Stimulated activated CD4-positive, alpha-beta T cell treated with anti-CD3 and anti-CD28 coated beads, Interleukin-15, amount 100 ng/mL, for 24 hours (primary cell): ENCODE measurements around the gene REX1BD.
"Not testable (repeated sequence)": the region's sequence is repeated elsewhere in the genome, so short reads cannot be mapped to it uniquely, and the experiment has no call there.

Experiments
- DNase-seq: peaks from one replicate; pipeline ENCODE4 v3.0.0-alpha.2; 2020

The REX1BD gene

GRCh38 chr19:18580311-18580710 is 8.3 kb upstream of the REX1BD start:
- no peak for DNase-seq

DNA sequence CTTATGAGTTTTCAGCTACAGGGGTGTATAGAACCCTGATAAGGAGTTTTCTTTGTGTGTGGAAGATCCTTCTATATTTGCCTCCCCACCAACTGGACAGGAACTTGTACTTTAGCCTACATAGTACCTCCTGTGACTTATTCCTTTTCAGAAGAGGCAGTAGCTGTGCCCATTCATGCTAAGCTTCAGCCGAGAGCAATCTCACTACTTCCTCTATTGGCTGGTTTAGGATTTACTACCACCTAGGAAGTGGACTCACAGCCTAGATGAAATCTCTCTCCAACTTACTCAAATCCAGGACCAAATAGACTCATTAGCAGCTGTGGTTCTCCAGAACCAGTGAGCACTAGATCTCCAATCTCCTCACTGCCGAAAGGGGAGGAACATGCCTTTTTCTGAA is 2.3 kb upstream of the REX1BD start:
- DNase-seq = no peak

- DNase-seq = no peak
Observed at GRCh38 chr19:18587561-18587960, 1.0 kb upstream of the REX1BD start.

- no peak for DNase-seq
Observed at GRCh38 chr19:18587962-18588610, 512 bp upstream of the REX1BD start.

- peak; percentile 77 for DNase-seq
Observed at GRCh38 chr19:18589380-18590272, 1.0 kb downstream of the REX1BD start.

GRCh38 chr19:18590273-18591272 is 2.0 kb downstream of the REX1BD start:
- DNase-seq = peak; percentile 50

DNA sequence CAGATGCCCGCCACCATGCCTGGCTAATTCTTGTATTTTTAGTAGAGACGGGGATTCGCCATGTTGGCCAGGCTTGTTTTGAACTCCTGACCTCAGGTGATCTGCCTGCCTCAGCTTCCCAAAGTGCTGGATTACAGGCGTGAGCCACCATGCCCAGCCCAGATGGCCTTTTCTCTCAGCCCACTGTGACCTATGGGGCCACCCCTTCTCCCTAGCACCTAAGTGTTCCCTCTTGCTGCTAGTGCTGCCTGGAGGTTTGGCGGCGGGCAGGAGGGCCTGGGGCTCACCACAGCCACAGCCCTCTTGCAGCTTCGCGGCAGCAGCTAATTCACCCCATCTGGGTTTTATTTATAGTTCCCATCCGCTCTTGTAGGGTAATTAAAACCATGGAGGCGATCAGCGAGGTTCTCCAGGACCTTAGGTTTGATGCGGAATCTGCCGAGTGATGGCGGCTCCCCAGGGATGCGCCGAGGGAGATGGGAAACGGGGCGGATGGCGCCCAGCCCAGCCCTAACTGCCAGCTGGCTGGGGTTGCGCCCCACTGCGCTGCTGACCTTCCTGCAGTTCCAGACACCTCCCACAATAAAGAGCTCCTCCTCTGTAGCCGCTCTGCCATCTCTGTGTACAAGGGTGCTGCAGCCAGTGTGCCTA is 3.3 kb downstream of the REX1BD start:
- DNase-seq = no peak

DNA sequence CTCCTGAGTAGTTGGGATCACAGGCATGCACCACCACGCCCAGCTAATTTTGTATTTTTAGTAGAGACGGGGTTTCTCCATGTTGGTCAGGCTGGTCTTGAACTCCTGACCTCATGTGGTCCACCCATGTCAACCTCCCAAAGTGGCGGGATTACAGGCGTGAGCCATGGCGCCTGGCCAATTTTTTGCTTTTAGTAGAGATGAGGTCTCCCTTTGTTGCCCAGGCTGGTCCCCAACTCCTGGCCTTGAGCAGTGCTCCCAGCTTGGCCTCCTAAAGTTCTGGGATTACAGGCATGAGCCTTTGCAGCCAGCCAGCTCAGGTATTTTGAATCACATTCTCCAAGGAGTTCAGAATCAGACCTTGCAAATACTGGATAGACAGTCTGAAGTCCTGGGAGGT is 4.1 kb downstream of the REX1BD start:
- not testable (repeated sequence) for DNase-seq

DNA sequence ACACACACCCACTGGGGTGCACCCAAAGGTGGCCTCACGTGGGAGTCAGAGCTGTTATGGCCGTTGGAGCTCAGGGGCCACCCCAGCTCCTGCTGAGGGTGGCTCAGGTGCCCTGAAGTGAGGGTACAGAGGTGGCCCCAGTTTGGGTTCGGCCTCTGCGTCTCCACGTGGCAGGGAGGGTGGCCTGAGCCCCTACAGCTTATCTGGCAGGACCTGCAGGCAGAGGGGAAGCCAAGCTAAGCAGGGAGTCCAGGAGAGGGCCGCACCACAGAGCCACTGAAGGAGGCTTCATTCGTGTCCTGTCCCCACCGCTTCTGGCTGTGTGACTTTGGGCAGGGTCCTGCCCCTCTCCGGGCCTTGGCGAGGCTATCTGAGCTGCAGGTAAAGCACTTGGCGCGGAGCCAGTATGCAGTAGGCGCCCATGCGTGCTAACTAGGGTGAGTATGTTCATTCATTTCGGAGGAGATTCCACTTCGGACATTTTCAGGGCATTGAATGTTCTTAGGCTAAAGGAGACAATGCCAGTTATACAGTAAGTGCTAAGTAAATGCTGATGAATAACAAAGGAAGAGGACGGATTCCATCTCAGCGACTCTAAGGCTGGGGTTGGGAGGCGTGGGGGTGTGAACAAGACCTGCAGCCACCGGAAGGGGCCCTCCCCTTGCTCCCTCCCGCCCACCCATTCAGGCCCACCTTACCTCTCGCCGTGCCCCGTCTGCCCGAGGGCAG is 4.9 kb downstream of the REX1BD start:
- DNase-seq = no peak

- peak; percentile 82 for DNase-seq
Observed at GRCh38 chr19:18594096-18594823, 5.7 kb downstream of the REX1BD start.

DNA sequence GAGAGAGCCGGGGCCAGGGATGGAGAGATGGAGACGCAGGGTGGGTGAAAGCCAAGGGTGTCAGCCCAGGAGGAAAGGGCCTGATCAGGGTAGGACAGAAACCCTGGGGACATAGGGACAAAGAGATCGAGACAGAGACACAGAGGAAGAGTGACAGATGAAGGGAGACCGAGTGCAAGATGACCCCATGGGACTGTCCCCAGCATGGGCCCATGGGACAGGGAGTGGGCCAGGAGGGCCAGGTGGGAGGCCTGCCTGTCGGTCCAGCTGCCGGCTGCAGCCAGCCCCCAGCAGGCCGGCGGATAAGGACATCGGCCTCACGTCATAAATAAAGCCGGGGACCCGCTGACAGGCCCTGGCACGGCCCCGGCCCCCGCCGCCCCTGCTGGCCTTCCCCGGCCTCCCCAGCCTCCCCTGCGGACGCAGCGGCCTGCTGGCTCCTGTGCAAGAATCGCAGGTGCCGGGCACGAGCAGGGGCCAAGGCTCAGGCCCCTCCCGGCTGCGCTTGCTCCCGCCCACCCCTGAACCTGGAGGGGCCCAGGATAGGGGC is 6.3 kb downstream of the REX1BD start:
- no peak for DNase-seq

GRCh38 chr19:18595475-18595874 is 6.9 kb downstream of the REX1BD start:
- no peak for DNase-seq

- DNase-seq = no peak
Observed at GRCh38 chr19:18596752-18597157, 8.2 kb downstream of the REX1BD start.

GRCh38 chr19:18597809-18598660 is 9.4 kb downstream of the REX1BD start:
- no peak for DNase-seq

- no peak for DNase-seq
Observed at GRCh38 chr19:18599485-18599884, 10.9 kb downstream of the REX1BD start.

GRCh38 chr19:18600692-18601397 is 12.2 kb downstream of the REX1BD start:
- not testable (repeated sequence) for DNase-seq

DNA sequence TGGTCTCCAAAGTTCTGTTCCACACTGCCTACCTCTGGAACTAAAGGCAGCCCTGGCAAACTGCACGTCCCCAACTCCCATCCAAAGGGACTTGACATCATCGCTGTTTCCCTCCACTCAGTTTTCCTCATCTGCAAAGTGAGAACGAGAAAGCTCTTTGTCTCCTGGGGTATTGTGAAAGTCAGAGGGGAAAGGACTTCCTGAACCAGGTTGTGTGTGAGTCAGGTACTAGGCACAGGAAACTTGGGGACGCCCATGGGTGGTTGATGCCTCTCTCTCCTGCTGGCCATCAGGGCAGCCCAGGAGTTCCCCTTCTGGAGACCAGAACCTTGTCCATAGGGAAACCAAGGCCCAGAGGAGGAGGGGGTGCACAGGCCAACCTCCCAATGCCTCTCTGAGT is 13.3 kb downstream of the REX1BD start:
- no peak for DNase-seq

DNA sequence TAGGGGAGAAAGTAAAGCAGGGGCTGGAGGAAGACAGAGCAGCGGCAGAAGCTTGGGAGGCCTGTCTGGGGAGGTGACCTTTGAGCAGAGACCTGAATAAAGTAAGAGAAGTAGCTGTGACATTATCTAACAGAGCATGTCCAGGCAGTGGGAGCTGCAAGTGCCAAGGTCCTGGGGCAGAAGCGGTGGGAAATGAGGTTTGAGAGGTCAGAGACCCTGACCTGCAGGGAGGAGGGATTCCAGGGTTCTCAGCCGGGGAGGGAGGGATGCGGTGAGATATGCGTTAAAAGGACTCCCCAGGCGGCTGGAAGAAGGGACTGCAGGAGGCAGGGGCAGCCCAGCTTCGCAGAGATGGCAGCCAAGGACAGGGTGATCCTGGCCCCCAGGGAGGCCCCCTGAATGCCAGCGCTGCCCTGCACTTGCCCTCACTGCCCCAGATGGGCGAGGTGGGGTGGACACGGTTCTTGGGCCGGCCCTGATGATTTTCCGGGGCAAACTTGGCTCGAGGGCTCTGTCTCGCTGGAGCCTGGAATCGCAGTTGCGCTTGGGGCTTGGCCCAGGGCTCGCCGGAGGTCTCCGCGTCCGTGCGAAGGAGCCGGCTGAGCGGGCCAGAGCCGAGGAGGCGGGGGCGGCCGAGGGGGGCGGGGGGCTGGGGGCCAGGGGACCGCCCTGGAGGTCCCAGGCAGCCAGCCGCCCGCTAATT is 14.8 kb downstream of the REX1BD start:
- no peak for DNase-seq
